Heart right ventricle (tissue), 16 donors: ENCODE results near the gene PRKD1. TPM values are rescaled to one million over a fixed set of nuclear protein-coding genes. Genes with fewer than 3 reads are reported as not detected.
A peak's percentile ranks its signal among the peaks of the same experiment; 100 is the strongest.

Source experiments
- ATAC-seq, 8 donors: fragments of 200-7000 bp; cut with Tn5 transposase; one replicate each; pipeline ENCODE4 v1.9.1; 2020; ENCODE audit warnings: mild to moderate bottlenecking in 8 of 8, moderate library complexity in 8 of 8, moderate number of reproducible peaks in 1 of 8
- DNase-seq, 2 donors: peaks; one replicate each; pipeline ENCODE4 v3.0.0-alpha.2; 2020
- H3K27ac ChIP-seq, 10 donors: fragments of 200-600 bp; sonication (generic) in 2 of 10; one replicate each; pipeline versions ENCODE4 v1.5.0 to v1.8.0; 2020 to 2022; ENCODE audit warnings: mild to moderate bottlenecking in 3 of 10
- H3K27me3 ChIP-seq, 7 donors: fragments of 200-600 bp; one replicate each; pipeline ENCODE4 v1.8.0; 2021 to 2022; ENCODE audit warnings: mild to moderate bottlenecking in 2 of 7
- H3K36me3 ChIP-seq, 9 donors: fragments of 200-600 bp; sonication (generic) in 1 of 9; one replicate each; pipeline versions ENCODE4 v1.5.0 to v1.8.0; 2020 to 2022; ENCODE audit warnings: mild to moderate bottlenecking in 2 of 9
- H3K4me1 ChIP-seq, 9 donors: fragments of 200-600 bp; sonication (generic) in 1 of 9; one replicate each; pipeline versions ENCODE4 v1.5.0 to v1.8.0; 2020 to 2022; ENCODE audit warnings: mild to moderate bottlenecking in 4 of 9
- H3K4me3 ChIP-seq, 10 donors: fragments of 200-600 bp; sonication (generic) in 2 of 10; one replicate each; pipeline versions ENCODE4 v1.5.0 to v1.8.0; 2020 to 2022; ENCODE audit warnings: mild to moderate bottlenecking in 7 of 10, moderate library complexity in 2 of 10
- H3K9me3 ChIP-seq, 11 donors: fragments of 200-600 bp in 10 of 11; sonication (generic) in 2 of 11; one replicate each; pipeline versions ENCODE4 v1.5.0 to v1.8.0; 2013 to 2022; ENCODE audit warnings: mild to moderate bottlenecking in 2 of 11, control low read depth in 1 of 11, moderate library complexity in 1 of 11
- CTCF ChIP-seq, 9 donors: fragments of 200-600 bp; sonication (generic) in 2 of 9; IDR thresholded peaks; one replicate each; pipeline versions ENCODE4 v1.5.0 to v1.8.0; 2021 to 2022; ENCODE audit warnings: antibody characterized with exemption in 9 of 9, mild to moderate bottlenecking in 5 of 9, moderate library complexity in 1 of 9
- WGBS, 2 donors: extraction: QIAGEN DNeasy Blood & Tissue Kit; methylation state at CpG; one replicate each; pipeline ENCODE4 v1.1.7; 2013; ENCODE audit warnings: inconsistent platforms in 1 of 2; 5-methylcytosine and 5-hydroxymethylcytosine counted together
- intact Hi-C, 10 donors: fragments of 100-400 bp; cut with DNase I; formaldehyde crosslinking; loops; one replicate each; pipeline versions ENCODE4 v1.11.1 to v1.14.2; 2022
- polyA plus RNA-seq, 2 donors: library from polyadenylated mRNA; stranded (reverse); fragments of 200-250 nt; gene quantifications; one replicate each; pipeline ENCODE4 v1.2.3, GENCODE V29; 2013
- total RNA-seq, 10 donors: library from RNA; stranded (reverse); fragmentation: NEBNext Ultra II Directional in 3 of 10; extraction: Animal tissue kit (Norgen Biotek cat#: 25700) in 3 of 10; gene quantifications; one replicate each; pipeline versions ENCODE4 v1.2.1 to v1.2.4, GENCODE V29; 2021 to 2023
- donor health status: Arrhythmogenic right ventricular cardiomyopathy.
- donor health status: ischemic (EF 13 %, LVEDD 7.1; RV severe dilation, severe dysfunction).
- donor health status: healthy with polysubstance abuse.
- donor health status: DM: no; HTN: yes; CAD: no.
- donor health status: DM: no; HTN: no; CAD: no.
- donor health status: ischemic (EF 25% LVEDD 6.9; RV normal size, moderate dysfunction).
- donor health status: ischemic (EF 25% LVEDD 5.7; RV mildly dilated, moderate dysfunction).
- donor health status: healthy.
- donor health status: DM: yes; HTN: yes; CAD: no.
- donor health status: Ischemic cardiomyopathy.
- donor health status: ischemic (EF 35%, LVEDD 5.7; RV mildly dilated, moderate dysfunction).
- donor health status: nonischemic (EF 11% LVEDD 7.7; RV severe dilation, severe dysfunction).
- donor health status: DM: yes; HTN: yes; CAD: no.
- donor health status: PGD.
- donor health status: ischemic (EF 29% LVEDD 5.4; RV normal size, mild dysfunction).
- donor health status: nonischemic (EF 23%, LVEDD 6.1; RV moderate dilation, normal function).

PRKD1 gene
- total and polyA plus RNA-seq, 12 donors: 1.7 to 4.3 (median 2.5) TPM

GRCh38 chr14:29749327-29749726, 178.3 kb downstream of the PRKD1 start:
- no peak for DNase-seq
- peak in 4 of 8 donors; percentile 32 to 58 (median 43) for ATAC-seq
- Histone ChIP-seq H3K9me3 (no peaks in the 10 kb centered on the region), H3K27me3 (no peaks in the 10 kb centered on the region), H3K27ac (no peak overlapping the region), H3K36me3 (no peaks in the 10 kb centered on the region), H3K4me1 (peaks cover 0 to 32% (median 16%) of the 10 kb centered on the region in 9 donors), H3K4me3 (no peak overlapping the region)
- no peak for TF ChIP-seq CTCF (IDR thresholded peaks at IDR 0.05)
- 66% methylated on average over 3 of the region's 3 CpGs for WGBS, 2 donors
- intact Hi-C loops: loop anchor here in 4 of 10 donors (10.0 kb wide), 2 partner anchors 85 to 175 kb away; partner anchors contain the start of gene PRKD1 (in 3 of the 4)

GRCh38 chr14:29745863-29746262, 181.8 kb downstream of the PRKD1 start:
- H3K4me1 ChIP-seq: peaks cover 0 to 66% (median 44%) of the 10 kb centered on the region in 9 donors
- peak overlapping the region in 4 of 10 donors; percentile 18 to 51 (median 42) for H3K27ac ChIP-seq
- DNase-seq (no peak), ATAC-seq (peak in 4 of 8 donors; percentile 20 to 53 (median 48))
- no peak overlapping the region for H3K4me3 ChIP-seq
- H3K9me3 ChIP-seq: no peaks in the 10 kb centered on the region
- intact Hi-C loops: loop anchor here in 4 of 10 donors (10.0 kb wide), 2 partner anchors 81 to 179 kb away; partner anchors contain the start of gene PRKD1 (in 3 of the 4)
- TF ChIP-seq CTCF (IDR thresholded peaks at IDR 0.05): no peak
- H3K36me3 ChIP-seq: no peaks in the 10 kb centered on the region
- no peaks in the 10 kb centered on the region for H3K27me3 ChIP-seq
- 16 to 23% methylated on average over 3 of the region's 3 CpGs for WGBS, 2 donors

GRCh38 chr14:29743531-29743930, 184.1 kb downstream of the PRKD1 start:
- no peak for TF ChIP-seq CTCF (IDR thresholded peaks at IDR 0.05)
- DNase-seq (no peak), ATAC-seq (no peak)
- peaks cover 0 to 69% (median 44%) of the 10 kb centered on the region in 9 donors for H3K4me1 ChIP-seq
- H3K9me3 ChIP-seq: no peaks in the 10 kb centered on the region
- H3K27me3 ChIP-seq: no peaks in the 10 kb centered on the region
- WGBS, 2 donors: 17 to 28% methylated on average over 3 of the region's 3 CpGs
- H3K4me3 ChIP-seq: no peak overlapping the region
- H3K27ac ChIP-seq: no peak overlapping the region
- no peaks in the 10 kb centered on the region for H3K36me3 ChIP-seq
- intact Hi-C loops: loop anchor here in 4 of 10 donors (10.0 kb wide), 2 partner anchors 79 to 181 kb away; partner anchors contain the start of gene PRKD1 (in 3 of the 4)

GRCh38 chr14:29741909-29742401, 185.7 kb downstream of the PRKD1 start:
- H3K27ac ChIP-seq: peak overlapping the region in 8 of 10 donors; percentile 18 to 51 (median 29)
- peak; percentile 70 to 91 (median 82) for ATAC-seq

More at GRCh38 chr14:29741909-29742401, 185.7 kb downstream of the PRKD1 start:
- no peaks in the 10 kb centered on the region for H3K9me3 ChIP-seq
- WGBS, 2 donors: 31 to 35% methylated on average over 5 of the region's 5 CpGs
- peaks cover 0 to 76% (median 44%) of the 10 kb centered on the region in 9 donors for H3K4me1 ChIP-seq
- H3K4me3 ChIP-seq: peak overlapping the region in 3 of 10 donors; percentile 6 to 16 (median 7)
- no peaks in the 10 kb centered on the region for H3K27me3 ChIP-seq
- peak in 1 of 2 donors; percentile 65 for DNase-seq
- intact Hi-C loops: loop anchor here in 4 of 10 donors (10.0 kb wide), 2 partner anchors 77 to 183 kb away; partner anchors contain the start of gene PRKD1 (in 3 of the 4)
- TF ChIP-seq CTCF (IDR thresholded peaks at IDR 0.05): no peak
- no peaks in the 10 kb centered on the region for H3K36me3 ChIP-seq
